NCI-H2196 (cell line): ENCODE data around the gene RXFP3.
"Not testable (repeated sequence)": the region's sequence is repeated elsewhere in the genome, so short reads cannot be mapped to it uniquely, and the experiment has no call there.

Experiments used
- DNase-seq: peaks from one replicate; lab custom pipeline; 2025; ENCODE audit not compliant: unreplicated experiment; lab: John Stamatoyannopoulos, UW

The RXFP3 gene

GRCh38 chr5:33934176-33934575 is 2.0 kb upstream of the RXFP3 start:
- no peak for DNase-seq

DNA sequence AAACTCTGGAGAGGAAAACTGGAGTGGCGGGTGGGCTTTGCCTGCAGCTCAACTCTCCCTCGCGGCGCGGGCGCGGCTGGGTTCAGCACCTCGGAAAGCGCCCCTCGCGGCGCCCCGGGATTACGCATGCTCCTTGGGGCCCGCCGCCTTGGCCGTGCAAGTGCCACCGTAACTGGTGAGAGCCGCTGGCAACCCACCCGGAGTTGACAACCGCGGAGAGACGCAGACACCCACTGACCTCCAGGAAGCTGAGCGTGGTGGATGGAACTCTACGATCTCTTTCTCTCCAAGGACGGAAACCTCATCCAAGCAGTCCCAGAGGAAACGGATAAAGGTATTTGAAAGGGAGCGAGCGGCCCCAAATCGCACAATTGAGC is 194 bp upstream of the RXFP3 start:
- no peak for DNase-seq

GRCh38 chr5:33937017-33937706 is 976 bp downstream of the RXFP3 start:
- no peak for DNase-seq

GRCh38 chr5:33937707-33938506 is 1.7 kb downstream of the RXFP3 start:
- no peak for DNase-seq

GRCh38 chr5:33938507-33938796 is 2.3 kb downstream of the RXFP3 start:
- DNase-seq, result no peak

DNA sequence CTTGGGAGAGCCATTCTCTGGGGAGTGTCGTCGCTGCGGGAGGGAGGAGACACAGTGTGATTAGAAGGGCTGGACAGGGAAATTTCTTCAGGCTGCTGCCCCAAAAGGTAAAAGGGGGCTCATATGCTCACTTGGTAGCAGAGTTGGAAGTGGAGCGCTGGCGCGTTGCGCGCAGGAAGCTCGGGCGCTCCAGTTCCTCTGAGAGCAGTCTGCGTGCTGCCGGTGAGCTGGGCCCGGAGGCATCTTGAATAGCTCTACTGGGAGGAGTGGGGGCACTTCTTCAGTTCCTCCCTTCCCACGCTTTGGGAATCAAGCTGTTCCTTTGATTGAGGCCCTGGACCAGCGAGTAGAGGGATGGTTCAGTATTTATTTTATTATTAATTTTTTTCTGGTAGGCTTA is 2.7 kb downstream of the RXFP3 start:
- no peak for DNase-seq

DNA sequence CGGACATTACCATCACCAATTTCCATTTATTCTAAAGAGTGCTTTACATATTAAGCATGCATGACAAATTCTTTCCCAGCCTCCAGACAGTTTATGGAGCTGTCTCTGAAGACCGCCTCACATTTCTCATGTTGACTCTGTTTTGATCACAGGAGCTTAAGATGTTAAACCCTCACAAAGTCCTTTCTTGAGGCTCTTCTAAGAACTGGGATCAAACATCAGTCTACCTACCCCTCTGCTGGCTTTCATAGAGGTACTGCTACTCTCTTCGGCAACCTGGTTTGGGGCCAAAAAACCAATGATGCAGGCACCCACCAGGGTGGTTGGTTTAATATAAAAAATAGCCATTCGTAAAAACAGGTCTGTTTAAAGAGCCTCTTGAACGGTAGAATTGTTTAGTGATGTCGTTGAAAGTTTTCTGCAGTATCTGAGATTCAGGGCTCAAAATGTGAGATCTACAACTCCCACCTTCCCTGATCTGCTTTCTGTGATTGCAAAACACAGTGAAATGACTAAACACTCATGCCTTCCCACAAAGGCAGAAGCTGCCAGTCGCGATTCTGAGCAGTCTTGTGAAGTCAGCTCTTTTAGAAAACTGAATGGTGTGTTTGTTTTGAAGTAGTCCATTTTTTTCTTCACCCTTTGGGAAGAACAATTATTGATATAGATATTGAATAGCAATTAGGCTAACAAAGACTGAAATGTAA is 3.5 kb downstream of the RXFP3 start:
- no peak for DNase-seq

DNA sequence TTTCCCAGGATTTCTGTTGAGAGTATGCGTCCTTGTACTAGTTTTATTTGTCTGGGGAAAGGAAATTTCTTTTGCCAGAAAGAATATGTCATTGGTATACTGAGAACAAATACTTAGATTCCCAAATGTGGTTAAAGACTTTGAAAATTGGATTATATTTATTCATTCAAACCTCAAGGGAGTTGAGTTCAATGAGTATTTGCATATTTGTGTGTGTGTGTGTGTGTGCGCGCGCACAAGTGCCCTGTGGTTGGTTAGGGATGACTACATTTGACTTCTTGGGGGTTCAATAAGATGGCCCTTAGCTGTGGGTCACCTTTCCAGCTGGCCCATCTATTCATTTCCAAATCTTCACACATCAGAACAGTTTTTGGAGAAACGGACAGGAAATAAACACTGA is 4.9 kb downstream of the RXFP3 start:
- DNase-seq, result no peak

GRCh38 chr5:33944543-33945132 is 8.5 kb downstream of the RXFP3 start:
- DNase-seq, result no peak

DNA sequence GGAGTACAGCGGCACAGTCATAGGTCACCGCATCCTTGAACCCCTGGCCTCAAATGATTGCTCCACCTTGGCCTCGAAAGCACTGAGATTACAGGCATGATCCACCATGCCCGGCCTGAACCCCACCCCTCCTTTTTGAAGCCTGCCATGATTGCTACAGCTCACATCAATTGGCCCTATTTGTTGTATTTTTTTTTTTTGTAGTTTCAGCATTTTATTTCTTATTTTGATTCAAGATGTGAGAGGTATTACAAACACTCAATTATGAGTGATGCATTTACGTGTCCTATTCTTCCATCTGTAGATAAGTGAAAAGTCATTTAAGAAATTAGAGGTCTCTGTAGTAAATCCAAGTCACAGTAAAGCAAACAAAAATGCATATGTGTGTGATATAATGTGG is 16.0 kb downstream of the RXFP3 start:
- not testable (repeated sequence) for DNase-seq

GRCh38 chr5:33957577-33958150 is 21.5 kb downstream of the RXFP3 start:
- no peak for DNase-seq

- no peak for DNase-seq
Measured at GRCh38 chr5:33958176-33958575, 22.0 kb downstream of the RXFP3 start.

- no peak for DNase-seq
Measured at GRCh38 chr5:33964132-33964700, 28.0 kb downstream of the RXFP3 start.

DNA sequence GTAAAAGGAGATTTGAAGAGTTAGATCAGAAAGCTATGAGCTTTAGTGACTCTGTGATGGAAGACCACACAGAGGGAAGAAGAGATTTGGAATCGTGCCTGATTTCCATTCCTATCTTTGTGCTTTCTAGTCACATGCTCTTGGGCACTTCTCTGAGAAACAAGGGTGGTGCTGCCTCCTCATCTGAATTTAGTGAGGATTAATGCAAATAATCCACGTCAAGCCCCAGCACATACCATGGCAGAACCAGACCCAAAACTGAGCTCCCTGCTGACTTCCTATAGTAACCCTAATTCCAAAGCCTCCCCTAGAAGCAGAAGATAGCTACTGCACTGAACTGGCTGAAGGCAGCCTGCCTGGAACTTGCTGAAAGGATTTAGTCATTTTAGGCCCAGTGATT is 30.6 kb downstream of the RXFP3 start:
- no peak for DNase-seq

DNA sequence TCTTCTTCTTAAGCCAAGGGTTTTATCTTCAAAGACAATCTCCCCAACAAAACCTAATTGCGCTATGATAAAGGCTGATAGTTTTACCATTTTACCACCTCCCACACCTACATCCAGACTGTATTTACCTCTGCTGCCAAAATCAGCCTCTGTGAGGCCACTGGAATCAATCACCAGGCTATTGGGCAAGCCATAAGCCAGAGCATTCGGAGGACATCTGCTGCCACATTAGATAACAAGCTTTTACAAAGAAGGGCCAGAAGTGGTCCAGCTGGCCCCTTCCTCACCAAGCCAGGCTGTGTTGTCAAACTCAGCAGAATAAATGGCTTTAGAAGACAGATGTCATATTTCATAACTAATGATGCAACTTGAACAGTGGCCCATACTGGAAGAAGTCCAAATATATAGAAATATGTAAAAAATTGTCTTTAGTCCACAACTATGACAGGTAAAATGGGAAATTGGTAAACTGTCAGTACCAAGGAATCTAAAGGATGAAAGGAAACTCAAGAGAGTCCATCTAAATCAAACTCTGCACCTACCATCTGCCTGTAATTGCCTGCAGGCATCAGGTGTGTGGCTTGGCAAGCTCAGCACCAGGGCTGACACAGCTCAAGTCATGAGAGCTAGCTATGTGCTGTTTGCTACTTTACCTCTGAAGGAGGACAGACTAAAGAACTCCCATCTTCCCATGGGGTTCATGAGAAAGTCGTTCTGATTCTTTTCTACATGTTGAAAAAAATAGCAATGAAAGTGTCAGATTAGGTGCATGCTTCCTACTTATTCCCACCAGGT is 32.2 kb downstream of the RXFP3 start:
- peak; percentile 35 for DNase-seq

GRCh38 chr5:33969572-33970452 is 33.6 kb downstream of the RXFP3 start:
- peak; percentile 22 for DNase-seq

- no peak for DNase-seq
Measured at GRCh38 chr5:33973271-33973670, 37.1 kb downstream of the RXFP3 start.

DNA sequence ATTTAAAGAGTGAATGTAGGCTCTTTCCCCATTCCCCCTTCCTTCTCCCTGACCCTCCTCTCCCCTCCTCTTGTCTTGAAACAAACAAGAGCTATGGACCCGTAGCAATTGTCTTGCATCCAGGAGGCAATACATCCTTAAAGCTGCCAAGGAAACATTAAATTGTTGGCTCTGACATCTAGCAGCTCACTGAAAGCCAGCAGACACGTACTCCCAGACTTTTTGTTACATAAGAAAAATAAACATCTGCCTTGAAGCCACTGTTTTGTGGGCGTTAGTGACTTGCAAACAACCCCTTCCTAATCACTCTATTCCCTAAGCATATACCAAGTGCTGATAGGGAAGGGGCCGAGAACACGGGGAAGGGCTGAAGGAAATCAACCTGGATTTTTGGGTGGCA is 39.7 kb downstream of the RXFP3 start:
- no peak for DNase-seq

- DNase-seq, result no peak
Measured at GRCh38 chr5:33976307-33976706, 40.1 kb downstream of the RXFP3 start.
